Measurements from ENCODE around the gene SLC25A11.

The SLC25A11 gene, protein sequence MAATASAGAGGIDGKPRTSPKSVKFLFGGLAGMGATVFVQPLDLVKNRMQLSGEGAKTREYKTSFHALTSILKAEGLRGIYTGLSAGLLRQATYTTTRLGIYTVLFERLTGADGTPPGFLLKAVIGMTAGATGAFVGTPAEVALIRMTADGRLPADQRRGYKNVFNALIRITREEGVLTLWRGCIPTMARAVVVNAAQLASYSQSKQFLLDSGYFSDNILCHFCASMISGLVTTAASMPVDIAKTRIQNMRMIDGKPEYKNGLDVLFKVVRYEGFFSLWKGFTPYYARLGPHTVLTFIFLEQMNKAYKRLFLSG

DNA sequence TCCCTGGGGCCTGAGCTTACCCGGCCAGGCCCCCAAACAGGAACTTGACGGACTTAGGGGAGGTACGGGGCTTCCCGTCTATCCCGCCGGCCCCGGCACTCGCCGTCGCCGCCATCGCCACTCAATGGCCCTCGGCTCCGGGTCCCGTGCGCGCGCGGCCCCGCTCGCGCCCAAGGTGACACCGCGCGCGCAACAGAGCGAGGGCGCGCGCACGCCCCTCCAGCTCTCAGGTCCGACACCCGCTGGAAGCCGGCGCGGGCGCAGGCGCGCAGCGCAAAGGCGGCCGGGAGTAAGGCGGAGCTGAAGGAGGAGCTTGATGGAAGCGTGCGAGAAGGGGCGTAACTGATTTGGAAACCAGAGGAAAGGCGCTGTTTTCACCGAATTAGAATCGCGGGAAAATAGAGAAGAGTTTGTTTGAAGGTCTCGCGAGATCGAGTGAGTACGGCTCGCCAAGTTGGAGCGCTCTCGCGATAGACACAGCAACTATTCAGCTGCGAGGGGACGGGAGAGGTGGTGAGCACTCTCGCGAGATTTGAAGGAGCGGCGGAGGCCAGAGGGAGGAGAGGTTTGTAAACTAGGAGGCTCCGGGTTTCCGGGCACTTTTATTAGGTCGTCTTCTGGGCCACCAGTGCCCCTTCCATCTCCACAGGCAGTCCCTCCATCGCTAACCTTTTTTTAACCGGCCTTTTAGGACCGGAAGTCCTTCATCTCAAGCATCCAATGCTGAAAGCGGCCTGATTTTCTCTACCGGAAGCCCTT, at the start of gene SLC25A11, which contains the start of gene RNF167:
TSS of gene SLC25A11 (minus strand) at position 251 of the 759 bp plus-strand sequence. CDS start at position 115, 136 bp downstream.
TSS of gene RNF167 (plus strand) at position 473 of the 759 bp plus-strand sequence. CDS start 642 bp downstream, outside the sequence.
- Mint-ChIP-seq H3K9me3 (no peaks in the 10 kb centered on the region), H3K36me3 (ENCODE audit: low read depth) (peaks cover 57% of the 10 kb centered on the region), H3K4me1 (ENCODE audit: low read depth) (peaks cover 48% of the 10 kb centered on the region), H3K27me3 (no peaks in the 10 kb centered on the region), H3K4me3 (peak within 1 kb of the TSS; percentile 88), H3K27ac (peak within 1 kb of the TSS; percentile 92)

GRCh38 chr17:4987767-4988567, 48.1 kb upstream of the SLC25A11 start:
- no peaks in the 10 kb centered on the region for H3K9me3 Mint-ChIP-seq
- H3K27me3 Mint-ChIP-seq: no peaks in the 10 kb centered on the region
- peaks cover 18% of the 10 kb centered on the region for H3K36me3 Mint-ChIP-seq (ENCODE audit: low read depth)
- peak overlapping the region; percentile 93 for H3K27ac Mint-ChIP-seq
- H3K4me3 Mint-ChIP-seq: peak overlapping the region; percentile 93
- H3K4me1 Mint-ChIP-seq (ENCODE audit: low read depth): peaks cover 43% of the 10 kb centered on the region

GRCh38 chr17:4986951-4987766, 47.3 kb upstream of the SLC25A11 start, which contains the start of gene CAMTA2:
CAMTA2 (minus strand) TSS chr17:4987675; CDS start chr17:4986222, 1,453 bp downstream.
- Mint-ChIP-seq H3K36me3 (ENCODE audit: low read depth) (peaks cover 26% of the 10 kb centered on the region), H3K4me3 (peak within 1 kb of the TSS; percentile 93), H3K9me3 (no peaks in the 10 kb centered on the region), H3K27me3 (no peaks in the 10 kb centered on the region), H3K4me1 (ENCODE audit: low read depth) (peaks cover 45% of the 10 kb centered on the region), H3K27ac (peak within 1 kb of the TSS; percentile 93)

DNA sequence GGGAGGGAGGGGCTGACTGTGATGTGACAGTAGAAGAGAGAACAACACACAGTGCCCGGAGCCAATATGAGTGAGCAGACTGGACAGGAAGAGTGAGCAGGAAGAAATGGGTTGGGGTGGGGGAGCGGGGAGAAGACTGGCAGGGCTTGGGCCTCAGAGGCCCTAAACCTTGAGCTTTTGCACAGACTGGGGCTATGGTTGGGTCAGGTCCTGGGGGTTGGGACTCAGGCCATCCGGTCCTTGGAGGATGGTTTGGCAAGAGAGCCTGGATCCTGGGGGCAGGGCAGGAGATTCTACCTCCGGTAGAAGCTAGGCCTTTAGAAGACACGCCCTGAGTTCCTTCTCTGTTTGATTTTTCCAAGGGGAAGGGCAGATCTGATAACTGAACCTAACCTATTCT, 46.6 kb upstream of the SLC25A11 start:
- peak overlapping the region; percentile 85 for H3K27ac Mint-ChIP-seq
- no peaks in the 10 kb centered on the region for H3K9me3 Mint-ChIP-seq
- peaks cover 25% of the 10 kb centered on the region for H3K36me3 Mint-ChIP-seq (ENCODE audit: low read depth)
- no peaks in the 10 kb centered on the region for H3K27me3 Mint-ChIP-seq
- peaks cover 48% of the 10 kb centered on the region for H3K4me1 Mint-ChIP-seq (ENCODE audit: low read depth)
- peak overlapping the region; percentile 93 for H3K4me3 Mint-ChIP-seq

- H3K27ac Mint-ChIP-seq: no peak overlapping the region
- H3K9me3 Mint-ChIP-seq: no peaks in the 10 kb centered on the region
- no peaks in the 10 kb centered on the region for H3K27me3 Mint-ChIP-seq
- peaks cover 44% of the 10 kb centered on the region for H3K36me3 Mint-ChIP-seq (ENCODE audit: low read depth)
- H3K4me1 Mint-ChIP-seq (ENCODE audit: low read depth): peaks cover 43% of the 10 kb centered on the region
- H3K4me3 Mint-ChIP-seq: no peak overlapping the region
Measured at GRCh38 chr17:4982305-4982704, 42.5 kb upstream of the SLC25A11 start.

DNA sequence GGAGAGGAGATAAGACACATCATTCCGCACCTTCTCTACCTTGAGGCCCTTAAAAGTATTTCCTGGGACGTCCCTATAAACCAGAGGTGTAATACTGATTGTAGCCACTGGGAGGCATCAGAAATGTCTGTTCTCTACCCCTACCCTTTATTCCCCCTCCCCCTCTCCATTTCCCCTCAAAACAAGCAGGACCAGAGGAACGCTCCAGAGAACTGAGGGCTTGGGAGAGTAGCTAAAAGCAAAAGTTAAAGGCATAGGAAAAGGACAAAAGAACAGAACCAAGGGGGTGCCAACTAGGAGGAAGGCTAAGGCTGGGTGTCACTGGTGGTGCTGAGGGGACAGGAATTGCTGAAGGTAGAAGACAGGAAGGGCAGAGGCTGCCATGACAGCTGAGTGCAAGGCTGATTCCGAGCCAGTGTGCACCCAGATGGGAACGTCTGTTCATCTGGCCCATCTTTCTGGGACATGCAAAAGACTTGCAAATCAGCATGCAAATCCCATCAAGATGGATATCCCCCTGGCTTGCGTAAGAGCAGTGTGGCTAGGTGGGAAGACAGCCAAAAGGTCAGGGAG, 40.9 kb upstream of the SLC25A11 start:
- Mint-ChIP-seq H3K4me1 (ENCODE audit: low read depth) (peaks cover 32% of the 10 kb centered on the region), H3K9me3 (no peaks in the 10 kb centered on the region), H3K36me3 (ENCODE audit: low read depth) (peaks cover 52% of the 10 kb centered on the region), H3K27me3 (no peaks in the 10 kb centered on the region), H3K4me3 (peak overlapping the region; percentile 28), H3K27ac (peak overlapping the region; percentile 87)

DNA sequence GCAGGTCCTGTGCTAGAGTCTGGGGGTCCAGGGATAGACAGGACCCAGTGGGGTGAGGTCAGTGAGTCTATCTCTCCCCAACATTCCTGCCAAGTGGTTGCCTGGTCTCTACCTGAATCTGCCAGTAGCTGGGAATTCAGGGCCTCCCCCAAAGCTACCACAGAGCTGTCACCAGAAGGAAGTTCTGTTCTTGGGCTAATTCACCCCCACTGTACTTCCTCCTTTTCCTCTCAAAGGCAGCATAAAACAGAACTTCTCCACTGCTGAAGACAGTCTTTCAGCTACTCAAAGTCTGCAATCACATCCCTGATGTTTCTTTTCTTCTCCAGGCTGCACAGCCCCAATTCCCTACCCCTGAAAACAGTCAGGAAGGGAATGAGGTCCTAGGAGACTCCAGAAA, 38.9 kb upstream of the SLC25A11 start:
- no peak overlapping the region for H3K4me3 Mint-ChIP-seq
- no peaks in the 10 kb centered on the region for H3K27me3 Mint-ChIP-seq
- no peaks in the 10 kb centered on the region for H3K9me3 Mint-ChIP-seq
- peaks cover 65% of the 10 kb centered on the region for H3K36me3 Mint-ChIP-seq (ENCODE audit: low read depth)
- peaks cover 30% of the 10 kb centered on the region for H3K4me1 Mint-ChIP-seq (ENCODE audit: low read depth)
- no peak overlapping the region for H3K27ac Mint-ChIP-seq

GRCh38 chr17:4974115-4974670, 34.3 kb upstream of the SLC25A11 start:
- Mint-ChIP-seq H3K27me3 (no peaks in the 10 kb centered on the region), H3K36me3 (ENCODE audit: low read depth) (peaks cover 63% of the 10 kb centered on the region), H3K9me3 (no peaks in the 10 kb centered on the region), H3K27ac (peak overlapping the region; percentile 79), H3K4me1 (ENCODE audit: low read depth) (peaks cover 28% of the 10 kb centered on the region), H3K4me3 (no peak overlapping the region)

DNA sequence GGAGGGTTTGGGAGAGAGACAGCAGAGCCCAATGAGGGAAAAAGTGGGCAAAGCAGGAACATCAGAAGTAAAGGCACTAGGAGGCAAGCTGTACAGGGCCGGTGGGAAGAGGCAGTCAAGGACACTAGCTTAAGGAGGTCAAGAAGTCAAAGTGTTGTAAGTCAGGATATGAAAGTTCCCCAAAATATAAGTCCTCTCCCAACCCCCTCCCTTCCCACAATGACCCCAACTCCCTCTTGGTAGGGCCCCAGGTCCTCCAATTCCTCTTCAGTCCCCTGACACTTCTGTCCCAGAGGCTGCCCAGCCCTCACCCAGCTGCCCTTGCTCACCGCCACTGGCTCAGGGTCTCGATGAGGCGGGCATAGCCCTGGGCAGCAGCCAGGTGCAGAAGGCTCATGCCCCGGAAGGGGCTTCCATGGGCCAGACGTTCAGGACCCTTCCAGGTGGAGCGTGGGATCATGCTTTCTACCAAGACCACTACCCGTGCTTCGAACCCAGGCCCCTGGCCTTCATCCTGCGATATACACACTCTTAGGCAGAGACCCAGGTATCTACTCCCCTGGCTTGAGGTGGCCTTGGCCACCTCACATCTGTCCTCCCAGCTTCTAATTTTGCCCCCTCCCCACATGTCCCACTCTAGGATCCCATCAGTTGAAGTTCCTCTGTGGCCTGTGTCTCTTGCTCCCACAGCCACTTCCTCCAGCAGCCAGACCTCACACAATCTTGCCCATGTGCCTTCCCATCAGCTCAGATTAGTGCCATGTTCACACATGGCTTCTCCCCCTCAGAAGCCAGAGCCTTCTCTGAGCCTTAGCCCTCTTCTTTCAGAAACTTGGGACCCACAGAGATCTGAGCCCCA, 33.6 kb upstream of the SLC25A11 start:
- no peaks in the 10 kb centered on the region for H3K27me3 Mint-ChIP-seq
- no peak overlapping the region for H3K4me3 Mint-ChIP-seq
- peaks cover 29% of the 10 kb centered on the region for H3K4me1 Mint-ChIP-seq (ENCODE audit: low read depth)
- no peaks in the 10 kb centered on the region for H3K9me3 Mint-ChIP-seq
- H3K36me3 Mint-ChIP-seq (ENCODE audit: low read depth): peaks cover 59% of the 10 kb centered on the region
- peak overlapping the region; percentile 79 for H3K27ac Mint-ChIP-seq

- Mint-ChIP-seq H3K36me3 (ENCODE audit: low read depth) (peaks cover 59% of the 10 kb centered on the region), H3K27me3 (no peaks in the 10 kb centered on the region), H3K9me3 (no peaks in the 10 kb centered on the region), H3K4me3 (no peak overlapping the region), H3K27ac (peak overlapping the region; percentile 33), H3K4me1 (ENCODE audit: low read depth) (peaks cover 29% of the 10 kb centered on the region)
Measured at GRCh38 chr17:4972752-4973151, 32.9 kb upstream of the SLC25A11 start.

GRCh38 chr17:4972322-4972721, 32.5 kb upstream of the SLC25A11 start:
- Mint-ChIP-seq H3K27me3 (no peaks in the 10 kb centered on the region), H3K27ac (peak overlapping the region; percentile 33)

DNA sequence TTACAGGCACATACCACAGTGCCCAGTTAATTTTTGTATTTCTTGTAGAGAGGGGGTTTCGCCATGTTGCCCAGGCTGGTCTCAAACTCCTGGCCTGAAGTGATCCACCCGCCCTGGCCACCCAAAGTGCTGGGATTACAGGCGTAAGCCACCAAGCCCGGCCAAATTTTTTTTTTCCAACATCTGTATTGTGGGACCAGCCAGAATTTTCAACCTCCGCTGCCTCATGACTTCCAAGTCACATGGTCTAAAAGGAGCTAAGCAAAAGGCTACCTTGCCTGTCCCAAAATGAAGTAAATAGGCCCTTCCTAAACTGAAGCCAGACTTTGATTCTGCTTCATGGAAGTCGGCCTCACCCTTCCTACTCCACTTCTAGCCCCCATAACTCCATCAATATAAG, 32.0 kb upstream of the SLC25A11 start:
- Mint-ChIP-seq H3K9me3 (no peaks in the 10 kb centered on the region), H3K27me3 (no peaks in the 10 kb centered on the region), H3K4me3 (no peak overlapping the region), H3K4me1 (ENCODE audit: low read depth) (peaks cover 29% of the 10 kb centered on the region), H3K27ac (peak overlapping the region; percentile 39), H3K36me3 (ENCODE audit: low read depth) (peaks cover 51% of the 10 kb centered on the region)

More at GRCh38 chr17:4972322-4972721, 32.5 kb upstream of the SLC25A11 start:
- Mint-ChIP-seq H3K9me3 (no peaks in the 10 kb centered on the region), H3K4me1 (ENCODE audit: low read depth) (peaks cover 29% of the 10 kb centered on the region), H3K36me3 (ENCODE audit: low read depth) (peaks cover 55% of the 10 kb centered on the region), H3K4me3 (no peak overlapping the region)

DNA sequence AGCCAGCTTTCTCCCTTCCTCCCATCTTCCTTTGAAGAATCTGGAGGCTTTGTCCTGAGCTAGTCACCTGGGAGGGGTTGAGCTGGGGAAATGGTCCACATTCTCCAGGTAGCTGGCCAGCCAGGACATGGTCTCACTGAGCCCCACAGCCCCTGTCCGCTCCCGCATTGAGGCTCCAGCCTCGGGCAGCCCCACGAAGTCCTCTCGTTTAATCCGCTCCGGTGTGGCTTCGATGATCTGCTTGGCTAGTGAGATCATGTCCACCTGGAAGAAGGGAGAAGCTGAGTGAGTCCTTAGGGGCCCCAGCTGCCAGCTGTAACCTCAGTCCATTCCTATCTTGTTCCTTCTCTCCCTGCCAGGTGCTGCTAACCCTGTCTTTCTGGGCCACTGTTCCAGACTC, 30.4 kb upstream of the SLC25A11 start:
- Mint-ChIP-seq H3K27me3 (no peaks in the 10 kb centered on the region), H3K4me3 (no peak overlapping the region), H3K4me1 (ENCODE audit: low read depth) (peaks cover 41% of the 10 kb centered on the region), H3K27ac (no peak overlapping the region), H3K36me3 (ENCODE audit: low read depth) (peaks cover 53% of the 10 kb centered on the region), H3K9me3 (no peaks in the 10 kb centered on the region)
